ENCODE data around the gene WDR13. TPM values are rescaled to one million over a fixed set of nuclear protein-coding genes. Genes with fewer than 3 reads are reported as not detected.

WDR13 gene
- total RNA-seq, 1 experiment from 2014 or later: 91.3 TPM

DNA sequence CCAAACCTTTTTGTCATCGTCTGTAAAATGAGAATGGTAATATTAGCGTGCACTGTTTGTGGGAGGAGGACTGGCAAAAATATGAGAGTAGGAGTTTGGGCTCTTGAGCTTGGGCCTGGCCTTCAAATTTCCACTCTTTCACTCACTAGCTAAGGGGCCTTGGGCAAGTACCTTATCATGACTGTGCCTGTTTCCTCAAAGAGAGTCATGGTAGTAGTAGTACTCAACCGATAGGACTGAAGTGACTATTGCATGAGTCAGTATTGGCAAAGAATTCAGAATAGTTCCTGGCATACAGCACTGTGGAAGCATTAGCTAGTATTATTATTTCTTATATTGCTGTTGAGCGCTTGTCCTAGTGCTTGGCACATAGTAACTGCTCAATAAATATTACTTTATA lies 39.0 kb upstream of the WDR13 start:
- 0 out of 2 replicates have a peak, but pooled peaks cover 3% of the 10 kb centered on the region for H3K36me3 ChIP-seq (ENCODE audit: control insufficient read depth, insufficient read depth, low read length)
- no peak overlapping the region for H3K27ac ChIP-seq (ENCODE audit: low read length)
- H3K4me1 ChIP-seq (ENCODE audit: control insufficient read depth, insufficient read depth, low read length): no peaks in the 10 kb centered on the region
- no peaks in the 10 kb centered on the region for H3K27me3 ChIP-seq (ENCODE audit: control insufficient read depth, insufficient read depth, low read length)
- TF ChIP-seq, protein P1, sequence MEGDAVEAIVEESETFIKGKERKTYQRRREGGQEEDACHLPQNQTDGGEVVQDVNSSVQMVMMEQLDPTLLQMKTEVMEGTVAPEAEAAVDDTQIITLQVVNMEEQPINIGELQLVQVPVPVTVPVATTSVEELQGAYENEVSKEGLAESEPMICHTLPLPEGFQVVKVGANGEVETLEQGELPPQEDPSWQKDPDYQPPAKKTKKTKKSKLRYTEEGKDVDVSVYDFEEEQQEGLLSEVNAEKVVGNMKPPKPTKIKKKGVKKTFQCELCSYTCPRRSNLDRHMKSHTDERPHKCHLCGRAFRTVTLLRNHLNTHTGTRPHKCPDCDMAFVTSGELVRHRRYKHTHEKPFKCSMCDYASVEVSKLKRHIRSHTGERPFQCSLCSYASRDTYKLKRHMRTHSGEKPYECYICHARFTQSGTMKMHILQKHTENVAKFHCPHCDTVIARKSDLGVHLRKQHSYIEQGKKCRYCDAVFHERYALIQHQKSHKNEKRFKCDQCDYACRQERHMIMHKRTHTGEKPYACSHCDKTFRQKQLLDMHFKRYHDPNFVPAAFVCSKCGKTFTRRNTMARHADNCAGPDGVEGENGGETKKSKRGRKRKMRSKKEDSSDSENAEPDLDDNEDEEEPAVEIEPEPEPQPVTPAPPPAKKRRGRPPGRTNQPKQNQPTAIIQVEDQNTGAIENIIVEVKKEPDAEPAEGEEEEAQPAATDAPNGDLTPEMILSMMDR (IDR thresholded peaks at IDR 0.05): no peak
- TF ChIP-seq, protein P2, sequence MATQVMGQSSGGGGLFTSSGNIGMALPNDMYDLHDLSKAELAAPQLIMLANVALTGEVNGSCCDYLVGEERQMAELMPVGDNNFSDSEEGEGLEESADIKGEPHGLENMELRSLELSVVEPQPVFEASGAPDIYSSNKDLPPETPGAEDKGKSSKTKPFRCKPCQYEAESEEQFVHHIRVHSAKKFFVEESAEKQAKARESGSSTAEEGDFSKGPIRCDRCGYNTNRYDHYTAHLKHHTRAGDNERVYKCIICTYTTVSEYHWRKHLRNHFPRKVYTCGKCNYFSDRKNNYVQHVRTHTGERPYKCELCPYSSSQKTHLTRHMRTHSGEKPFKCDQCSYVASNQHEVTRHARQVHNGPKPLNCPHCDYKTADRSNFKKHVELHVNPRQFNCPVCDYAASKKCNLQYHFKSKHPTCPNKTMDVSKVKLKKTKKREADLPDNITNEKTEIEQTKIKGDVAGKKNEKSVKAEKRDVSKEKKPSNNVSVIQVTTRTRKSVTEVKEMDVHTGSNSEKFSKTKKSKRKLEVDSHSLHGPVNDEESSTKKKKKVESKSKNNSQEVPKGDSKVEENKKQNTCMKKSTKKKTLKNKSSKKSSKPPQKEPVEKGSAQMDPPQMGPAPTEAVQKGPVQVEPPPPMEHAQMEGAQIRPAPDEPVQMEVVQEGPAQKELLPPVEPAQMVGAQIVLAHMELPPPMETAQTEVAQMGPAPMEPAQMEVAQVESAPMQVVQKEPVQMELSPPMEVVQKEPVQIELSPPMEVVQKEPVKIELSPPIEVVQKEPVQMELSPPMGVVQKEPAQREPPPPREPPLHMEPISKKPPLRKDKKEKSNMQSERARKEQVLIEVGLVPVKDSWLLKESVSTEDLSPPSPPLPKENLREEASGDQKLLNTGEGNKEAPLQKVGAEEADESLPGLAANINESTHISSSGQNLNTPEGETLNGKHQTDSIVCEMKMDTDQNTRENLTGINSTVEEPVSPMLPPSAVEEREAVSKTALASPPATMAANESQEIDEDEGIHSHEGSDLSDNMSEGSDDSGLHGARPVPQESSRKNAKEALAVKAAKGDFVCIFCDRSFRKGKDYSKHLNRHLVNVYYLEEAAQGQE (IDR thresholded peaks at IDR 0.05; ENCODE audit: insufficient read depth in 1 of 2, low read depth in 2 of 2, low read length in 1 of 2): no peak
- TF ChIP-seq TCF7L2 (IDR thresholded peaks at IDR 0.05; ENCODE audit: low read depth, low read length): no peak
- no peak for TF ChIP-seq SIN3A (IDR thresholded peaks at IDR 0.05; ENCODE audit: borderline replicate concordance, insufficient read depth, low read depth, low read length)
- no peak for TF ChIP-seq POLR2AphosphoS5 (IDR thresholded peaks at IDR 0.05; ENCODE audit: low read depth, low read length)
- no TSS peak for BruUV-seq (replicated peaks)
- ChIA-PET CTCF (no interaction called here), POLR2A (no interaction called here)
- DNase-seq (ENCODE audit: low read depth, low spot score) (no peak), ATAC-seq (peak; percentile 91)
- H3K4me3 ChIP-seq (ENCODE audit: low read depth in 2 of 2, low read length in 2 of 2): no peak overlapping the region
- H3K9me3 ChIP-seq (ENCODE audit: control insufficient read depth, insufficient read depth, low read depth, low read length): no peaks in the 10 kb centered on the region
- in situ Hi-C loops (cut with HindIII; ENCODE audit: low pct_unique_long_range_greater_than_20kb, low sequenced_read_pairs): no loop called here
- intact Hi-C loops (cut with micrococcal nuclease; ENCODE audit: unreplicated experiment): no loop called here

DNA sequence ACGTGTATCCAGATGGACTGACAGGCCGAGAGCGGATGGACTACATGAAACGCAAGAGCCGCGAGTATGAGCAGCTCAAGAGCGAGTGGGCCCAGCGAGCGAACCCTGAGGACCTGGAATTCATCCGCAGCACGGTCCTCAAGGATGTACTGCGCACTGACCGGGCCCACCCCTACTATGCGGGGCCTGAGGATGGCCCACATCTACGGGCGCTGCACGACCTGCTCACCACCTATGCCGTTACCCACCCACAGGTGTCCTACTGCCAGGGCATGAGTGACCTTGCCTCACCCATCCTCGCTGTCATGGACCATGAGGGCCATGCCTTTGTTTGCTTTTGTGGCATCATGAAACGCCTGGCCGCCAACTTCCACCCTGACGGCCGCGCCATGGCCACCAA lies 37.7 kb upstream of the WDR13 start:
- TF ChIP-seq, protein P1 (IDR thresholded peaks at IDR 0.05): no peak
- TF ChIP-seq TCF7L2 (IDR thresholded peaks at IDR 0.05; ENCODE audit: low read depth, low read length) (no peak), SIN3A (IDR thresholded peaks at IDR 0.05; ENCODE audit: borderline replicate concordance, insufficient read depth, low read depth, low read length) (no peak), POLR2AphosphoS5 (IDR thresholded peaks at IDR 0.05; ENCODE audit: low read depth, low read length) (no peak)
- TF ChIP-seq, protein P2 (IDR thresholded peaks at IDR 0.05; ENCODE audit: insufficient read depth in 1 of 2, low read depth in 2 of 2, low read length in 1 of 2): no peak
- no TSS peak for BruUV-seq (replicated peaks)
- POLR2A ChIA-PET: interaction anchor here (0.6 kb wide), 1 partner anchor 1177 kb away, joined by 3 read pairs; no protein-coding TSS in a partner anchor
- intact Hi-C loops (cut with micrococcal nuclease; ENCODE audit: unreplicated experiment): no loop called here
- H3K27ac ChIP-seq (ENCODE audit: low read length): no peak overlapping the region
- H3K4me1 ChIP-seq (ENCODE audit: control insufficient read depth, insufficient read depth, low read length): no peaks in the 10 kb centered on the region
- ATAC-seq: no peak
- H3K9me3 ChIP-seq (ENCODE audit: control insufficient read depth, insufficient read depth, low read depth, low read length): no peaks in the 10 kb centered on the region
- CTCF ChIA-PET: no interaction called here
- 0 out of 2 replicates have a peak, but pooled peaks cover 1% of the 10 kb centered on the region for H3K36me3 ChIP-seq (ENCODE audit: control insufficient read depth, insufficient read depth, low read length)
- DNase-seq (ENCODE audit: low read depth, low spot score): no peak
- H3K27me3 ChIP-seq (ENCODE audit: control insufficient read depth, insufficient read depth, low read length): no peaks in the 10 kb centered on the region
- in situ Hi-C loops (cut with HindIII; ENCODE audit: low pct_unique_long_range_greater_than_20kb, low sequenced_read_pairs): no loop called here
- H3K4me3 ChIP-seq (ENCODE audit: low read depth in 2 of 2, low read length in 2 of 2): no peak overlapping the region
